ENCODE measurements around the gene FOXR1. TPM values are rescaled to one million over a fixed set of nuclear protein-coding genes. Genes with fewer than 3 reads are reported as not detected.

The FOXR1 gene
- total and polyA plus RNA-seq, 2 of the 8 experiments (the other 6 are each of a cell fraction or from before 2014, with no cell fraction given) = not detected

DNA sequence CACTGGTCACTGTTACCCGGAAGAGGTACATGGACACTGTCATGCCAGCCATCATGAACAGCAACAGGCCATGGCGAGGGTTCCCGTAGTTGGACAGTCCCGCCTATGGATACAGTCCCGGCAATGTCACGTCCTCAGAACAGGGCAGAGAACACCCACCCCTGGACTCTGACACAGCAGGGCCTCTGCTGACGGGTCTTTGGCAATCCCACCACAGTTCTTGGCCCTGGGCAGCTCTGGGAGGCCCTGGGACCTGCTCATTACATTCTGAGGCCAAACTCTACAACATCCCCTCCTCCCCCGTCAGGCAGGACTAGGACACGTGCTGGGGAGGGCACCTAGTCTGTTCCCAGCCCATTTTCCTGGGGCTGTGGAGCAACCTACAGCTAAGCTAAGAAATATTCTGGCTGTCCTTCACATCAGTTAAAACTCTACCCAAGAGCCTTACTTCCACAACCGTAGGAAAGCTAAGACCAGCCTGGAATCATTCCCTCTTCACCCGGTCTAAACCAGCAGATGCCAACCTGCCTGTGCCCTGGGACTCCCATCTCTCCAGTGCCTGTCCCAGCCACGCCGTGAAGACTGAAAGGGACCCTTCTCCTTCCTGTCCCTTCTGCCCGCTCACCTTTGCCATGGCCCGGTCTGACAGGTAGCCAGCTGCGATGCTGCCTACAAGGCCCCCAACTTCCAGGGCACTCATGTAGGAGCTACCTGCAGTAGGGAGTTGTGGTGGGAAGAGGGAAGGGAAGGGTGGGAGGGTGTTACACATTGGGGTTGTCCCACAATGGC is 54.6 kb downstream of the FOXR1 start:
- POLR2A ChIA-PET (ENCODE audit: partially characterized antibody) = interaction anchor here (1.2 to 9.7 kb wide), 5 partner anchors 13 to 68 kb away, joined by 4 to 224 read pairs (median 5); partner anchors contain the start of genes RPS25 and TRAPPC4
- peaks cover 14 to 63% (median 37%) of the 10 kb centered on the region in 4 experiments for H3K36me3 ChIP-seq (ENCODE audit: control insufficient read depth in 2 of 4, insufficient read depth in 4 of 4, low read length in 3 of 4)
- no peak overlapping the region for H3K4ac ChIP-seq (replicated peaks; ENCODE audit: insufficient read length, low read depth, low read length)

More for the DNA sequence above, 54.6 kb downstream of the FOXR1 start:
- H3K14ac ChIP-seq (ENCODE audit: insufficient read length) = no peak overlapping the region
- no peak for TF ChIP-seq EGR1 (IDR thresholded peaks at IDR 0.05; ENCODE audit: borderline replicate concordance, low read depth, low read length)
- TF ChIP-seq, protein P1, sequence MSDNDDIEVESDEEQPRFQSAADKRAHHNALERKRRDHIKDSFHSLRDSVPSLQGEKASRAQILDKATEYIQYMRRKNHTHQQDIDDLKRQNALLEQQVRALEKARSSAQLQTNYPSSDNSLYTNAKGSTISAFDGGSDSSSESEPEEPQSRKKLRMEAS (IDR thresholded peaks at IDR 0.05) = no peak
- no peak for TF ChIP-seq CHD2 (IDR thresholded peaks at IDR 0.05; ENCODE audit: low read length)
- no peak for TF ChIP-seq CREB1 (IDR thresholded peaks at IDR 0.05)
- no peak for TF ChIP-seq PHF8 (conservative IDR thresholded peaks at IDR 0.05; ENCODE audit: low read depth, low read length)
- no peak for TF ChIP-seq RNF2 (IDR thresholded peaks at IDR 0.05; ENCODE audit: borderline replicate concordance, low read depth, low read length, missing control alignments, poor library complexity, severe bottlenecking)
- H3K4me1 ChIP-seq (replicated peaks in 1 of 4; ENCODE audit: control insufficient read depth in 3 of 4, insufficient read depth in 4 of 4, low read length in 3 of 4) = peaks cover 6 to 13% (median 10%) of the 10 kb centered on the region in 4 experiments
- no peak overlapping the region for H2AK5ac ChIP-seq (ENCODE audit: low read depth, low read length)
- peaks cover 3 to 17% of the 10 kb centered on the region in 2 experiments for H4K20me1 ChIP-seq (replicated peaks in 1 of 2; ENCODE audit: control insufficient read depth in 1 of 2, insufficient read depth in 2 of 2, low read length in 2 of 2)
- H3K79me2 ChIP-seq (ENCODE audit: control insufficient read depth in 1 of 2, insufficient read depth in 2 of 2, low read length in 2 of 2) = peaks cover 0 to 26% of the 10 kb centered on the region in 2 experiments; a peak in 2 of 4 replicates
- CTCF ChIA-PET (ENCODE audit: partially characterized antibody) = interaction anchor here (0.8 to 1.3 kb wide), 5 partner anchors 19 to 282 kb away, joined by 3 to 4 read pairs (median 3); partner anchors contain the start of gene VPS11
- no peak overlapping the region for H4K91ac ChIP-seq (replicated peaks; ENCODE audit: insufficient read length, low read length)
- H2BK12ac ChIP-seq (ENCODE audit: low read depth, low read length) = no peak overlapping the region
- H4K8ac ChIP-seq (ENCODE audit: extremely low read depth, insufficient read depth, low read length) = no peak overlapping the region
- no peak overlapping the region for H2BK5ac ChIP-seq (ENCODE audit: low read depth, low read length)
- H3K56ac ChIP-seq (replicated peaks; ENCODE audit: insufficient read length, low read depth, low read length) = no peak overlapping the region
- H2BK20ac ChIP-seq (ENCODE audit: low read length) = no peak overlapping the region
- no peak overlapping the region for H4K5ac ChIP-seq (ENCODE audit: insufficient read length, low read depth, low read length)
- no peaks in the 10 kb centered on the region for H3K9me3 ChIP-seq (ENCODE audit: insufficient read depth in 2 of 2, low read depth in 1 of 2, low read length in 1 of 2)
- 0 out of 7 replicates have a peak overlapping the region, but pooled peaks of 1 of the 4 experiments have one; percentile 7 for H3K9ac ChIP-seq (replicated peaks in 1 of 4; ENCODE audit: extremely low read depth in 1 of 4, low read depth in 3 of 4, low read length in 3 of 4)
- 94% methylated on average over 16 of the region's 16 CpGs; no CpG with 5 or more reads in 1 of the 2 experiments for WGBS, 2 experiments (ENCODE audit: extremely low coverage in 1 of 2, insufficient coverage in 1 of 2, insufficient read length in 1 of 2, insufficient replicate concordance in 2 of 2, low coverage in 1 of 2, low lambda C conversion rate in 2 of 2, missing lambda C conversion rate in 1 of 2)
- H3K23ac ChIP-seq (ENCODE audit: insufficient read length) = no peak overlapping the region
- H3K18ac ChIP-seq (ENCODE audit: extremely low read depth, low read length) = no peak overlapping the region
- H3K4me2 ChIP-seq (ENCODE audit: insufficient read depth in 1 of 2, low read depth in 2 of 2, low read length in 2 of 2) = no peak overlapping the region
- H3K27ac ChIP-seq (ENCODE audit: low read depth, low read length) = no peak overlapping the region
- no peak overlapping the region for H2AFZ ChIP-seq (ENCODE audit: low read length)
- H3K4me3 ChIP-seq (ENCODE audit: extremely low read depth in 1 of 4, insufficient read depth in 2 of 4, low read depth in 3 of 4, low read length in 4 of 4) = no peak overlapping the region
- H2BK120ac ChIP-seq (replicated peaks; ENCODE audit: low read depth, low read length) = no peak overlapping the region
- no peak for FAIRE-seq
- no peaks in the 10 kb centered on the region for H3K27me3 ChIP-seq (replicated peaks in 1 of 4; ENCODE audit: control insufficient read depth in 3 of 4, extremely low read depth in 1 of 4, insufficient read depth in 3 of 4, low read length in 3 of 4)
- H3K23me2 ChIP-seq (ENCODE audit: low read depth, low read length) = peaks cover 7% of the 10 kb centered on the region; the same call in 1 of the 2 replicates
- no peak overlapping the region for H2BK15ac ChIP-seq (ENCODE audit: low read length)
- peaks cover 15% of the 10 kb centered on the region for H3K79me1 ChIP-seq (ENCODE audit: low read depth, low read length)
- DNase-seq (ENCODE audit: low read depth in 1 of 2, low spot score in 2 of 2) = no peak

All from H1 (cell line).